Mononuclear cell (primary cell): ENCODE measurements around the gene KIF26B. TPM values are rescaled to one million over a fixed set of nuclear protein-coding genes. Genes with fewer than 3 reads are reported as not detected.
A peak's percentile ranks its signal among the peaks of the same experiment; 100 is the strongest.

Experiments
- H3K27me3 ChIP-seq: 2 replicates; pipeline ENCODE4 v1.6.0; 2011; ENCODE audit warnings: low read length, control low read depth; ENCODE audit not compliant: insufficient read depth
- H3K4me1 ChIP-seq: 2 replicates; pipeline ENCODE4 v1.5.1; 2011; ENCODE audit warnings: mild to moderate bottlenecking, low read length, control low read depth; ENCODE audit not compliant: insufficient read depth
- H3K4me3 ChIP-seq: 2 replicates; pipeline ENCODE4 v1.5.1; 2011; ENCODE audit warnings: mild to moderate bottlenecking, low read length, moderate library complexity
- H3K9me3 ChIP-seq: 2 replicates; pipeline ENCODE4 v1.5.1; 2011; ENCODE audit warnings: low read depth, mild to moderate bottlenecking, control low read depth, low read length
- total RNA-seq: library from RNA; depleted of rRNA; stranded (reverse); fragments of >200 nt; gene quantifications from one replicate; pipeline ENCODE4 v1.2.3, GENCODE V29; 2012

KIF26B gene
- total RNA-seq, 1 donor, result 0.31 TPM

- peaks cover 79% of the 10 kb centered on the region for H3K27me3 ChIP-seq
- H3K4me1 ChIP-seq, result peaks cover 43% of the 10 kb centered on the region
- peak overlapping the region; percentile 20 for H3K4me3 ChIP-seq
- H3K9me3 ChIP-seq, result no peaks in the 10 kb centered on the region
These were observed 995 bp upstream of the KIF26B start for GRCh38 chr1:245153552-245154428.

DNA sequence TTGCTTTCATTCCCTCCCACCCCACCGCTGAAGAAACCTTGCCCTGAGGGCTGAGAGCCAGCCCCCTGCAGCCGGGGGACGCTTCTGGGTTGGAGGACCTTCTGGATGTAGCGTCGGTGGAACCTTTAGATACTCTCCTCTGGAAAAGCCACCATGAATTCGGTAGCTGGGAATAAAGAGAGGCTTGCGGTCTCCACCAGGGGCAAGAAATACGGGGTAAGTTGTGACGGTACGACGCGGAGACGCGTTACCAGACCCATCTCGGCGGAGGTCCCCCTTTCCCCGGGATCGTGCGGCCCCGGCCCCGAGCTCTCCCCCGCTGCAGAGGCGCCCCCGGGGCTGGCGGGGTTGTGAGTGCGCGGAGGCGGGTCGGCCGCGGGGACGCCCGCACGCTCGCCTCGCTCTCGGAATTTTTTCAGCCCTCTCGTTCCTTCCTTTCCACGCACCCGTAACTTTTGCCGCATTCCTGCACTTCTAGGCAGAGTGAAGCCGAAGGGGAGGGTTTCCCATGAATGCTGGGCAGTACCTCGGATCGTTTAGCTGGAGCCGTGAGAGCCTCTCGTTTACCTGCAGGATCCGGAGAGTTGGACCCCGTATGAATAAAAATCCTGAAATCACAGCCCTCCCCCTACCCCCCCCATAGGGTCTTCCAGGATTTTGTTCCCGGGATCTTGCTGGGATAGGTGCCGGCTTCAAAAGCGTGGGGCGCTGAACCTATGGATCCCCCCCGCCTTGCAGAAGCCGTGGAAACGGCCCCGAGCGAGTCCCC lies 671 bp downstream of the KIF26B start:
- H3K9me3 ChIP-seq, result no peaks in the 10 kb centered on the region
- peaks cover 90% of the 10 kb centered on the region for H3K27me3 ChIP-seq
- peak overlapping the region; percentile 22 for H3K4me3 ChIP-seq
- H3K4me1 ChIP-seq, result peaks cover 43% of the 10 kb centered on the region

DNA sequence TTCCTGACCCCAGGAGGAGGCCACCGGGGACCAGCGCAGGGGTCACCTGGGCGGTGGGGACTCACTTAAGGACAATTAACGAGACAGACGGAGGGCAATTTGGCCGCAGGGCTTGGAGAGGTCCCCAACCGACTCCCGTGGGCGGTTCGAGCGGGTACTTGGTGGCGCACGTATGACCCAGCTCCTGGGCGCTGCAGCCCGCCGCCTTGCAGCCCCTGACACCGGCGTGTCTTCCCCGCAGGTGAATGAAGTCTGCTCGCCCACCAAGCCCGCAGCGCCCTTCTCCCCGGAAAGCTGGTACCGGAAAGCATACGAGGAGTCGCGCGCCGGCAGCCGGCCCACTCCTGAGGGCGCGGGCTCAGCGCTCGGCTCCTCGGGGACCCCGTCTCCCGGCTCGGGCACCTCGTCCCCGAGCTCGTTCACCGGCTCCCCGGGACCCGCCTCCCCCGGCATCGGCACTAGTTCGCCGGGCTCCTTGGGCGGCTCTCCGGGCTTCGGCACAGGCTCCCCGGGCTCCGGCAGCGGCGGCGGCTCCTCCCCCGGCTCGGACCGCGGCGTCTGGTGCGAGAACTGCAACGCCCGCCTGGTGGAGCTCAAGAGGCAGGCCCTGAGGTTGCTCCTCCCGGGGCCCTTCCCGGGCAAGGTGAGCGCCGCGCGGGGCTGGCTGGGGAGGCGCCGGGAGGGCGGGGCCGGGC lies 1.4 kb downstream of the KIF26B start:
- H3K4me3 ChIP-seq, result peak overlapping the region; percentile 22
- peaks cover 43% of the 10 kb centered on the region for H3K4me1 ChIP-seq
- H3K9me3 ChIP-seq, result no peaks in the 10 kb centered on the region
- H3K27me3 ChIP-seq, result peaks cover 82% of the 10 kb centered on the region

GRCh38 chr1:245156736-245157505 lies 2.1 kb downstream of the KIF26B start:
- Histone ChIP-seq H3K4me1 (peaks cover 43% of the 10 kb centered on the region), H3K9me3 (no peaks in the 10 kb centered on the region), H3K27me3 (peaks cover 75% of the 10 kb centered on the region), H3K4me3 (peak overlapping the region; percentile 22)

- Histone ChIP-seq H3K4me1 (peaks cover 34% of the 10 kb centered on the region), H3K9me3 (no peaks in the 10 kb centered on the region), H3K27me3 (peaks cover 56% of the 10 kb centered on the region), H3K4me3 (no peak overlapping the region)
These were observed 4.1 kb downstream of the KIF26B start for GRCh38 chr1:245158913-245159312.

DNA sequence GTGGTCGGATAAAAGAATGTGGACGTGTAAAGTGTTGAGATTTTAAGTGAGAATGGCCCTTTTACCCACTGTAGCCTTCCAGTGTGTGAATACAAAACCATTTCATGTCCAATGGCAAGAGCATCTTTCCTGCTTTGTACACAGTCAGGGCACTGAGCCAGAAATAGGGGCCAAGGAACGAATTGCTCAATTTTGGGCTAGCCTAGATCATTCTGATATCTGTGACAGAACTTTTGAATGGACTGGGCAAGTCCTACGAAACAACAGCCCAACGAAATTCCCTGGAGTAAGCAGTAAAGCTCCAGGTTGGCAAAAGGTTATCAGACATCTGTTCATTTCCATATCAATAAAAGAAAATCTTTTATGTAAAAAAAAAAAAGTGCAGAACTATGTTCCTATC lies 5.5 kb downstream of the KIF26B start:
- Histone ChIP-seq H3K27me3 (peaks cover 45% of the 10 kb centered on the region), H3K9me3 (no peaks in the 10 kb centered on the region), H3K4me3 (no peak overlapping the region), H3K4me1 (peaks cover 20% of the 10 kb centered on the region)

GRCh38 chr1:245160741-245161400 lies 6.1 kb downstream of the KIF26B start:
- no peak overlapping the region for H3K4me3 ChIP-seq
- H3K9me3 ChIP-seq, result no peaks in the 10 kb centered on the region
- H3K27me3 ChIP-seq, result peaks cover 43% of the 10 kb centered on the region
- H3K4me1 ChIP-seq, result peaks cover 14% of the 10 kb centered on the region

- Histone ChIP-seq H3K4me1 (peaks cover 12% of the 10 kb centered on the region), H3K4me3 (no peak overlapping the region), H3K27me3 (peaks cover 45% of the 10 kb centered on the region), H3K9me3 (no peaks in the 10 kb centered on the region)
These were observed 7.1 kb downstream of the KIF26B start for GRCh38 chr1:245161866-245162265.

DNA sequence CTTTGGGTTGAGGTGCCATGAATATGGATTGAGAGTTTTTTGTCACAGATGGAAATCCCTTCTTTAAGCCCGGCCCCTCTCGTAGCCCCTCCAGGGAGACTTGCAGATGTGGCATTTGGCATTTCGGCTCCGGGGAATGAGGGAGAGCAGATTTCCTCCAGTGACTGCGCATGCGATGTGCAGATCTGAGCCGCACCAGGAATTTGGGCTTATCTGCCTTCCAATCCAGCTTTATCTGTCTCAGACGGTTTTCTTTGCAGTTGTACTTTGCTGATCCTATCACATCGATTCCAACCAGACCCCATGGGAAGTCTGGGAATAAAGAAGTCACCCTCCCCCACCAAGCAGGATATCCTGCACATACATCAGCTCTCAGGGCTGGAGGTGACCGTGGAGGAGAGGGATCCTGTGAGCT lies 11.7 kb downstream of the KIF26B start:
- Histone ChIP-seq H3K9me3 (no peaks in the 10 kb centered on the region), H3K27me3 (peaks cover 11% of the 10 kb centered on the region), H3K4me3 (no peak overlapping the region)

GRCh38 chr1:245168086-245168485 lies 13.3 kb downstream of the KIF26B start:
- H3K4me3 ChIP-seq, result no peak overlapping the region
- H3K9me3 ChIP-seq, result no peaks in the 10 kb centered on the region
- peaks cover 11% of the 10 kb centered on the region for H3K27me3 ChIP-seq
- H3K4me1 ChIP-seq, result peaks cover 33% of the 10 kb centered on the region

More for the DNA sequence above, 11.7 kb downstream of the KIF26B start:
- H3K4me1 ChIP-seq, result peaks cover 33% of the 10 kb centered on the region

GRCh38 chr1:245168906-245169305 lies 14.1 kb downstream of the KIF26B start:
- H3K27me3 ChIP-seq, result peaks cover 11% of the 10 kb centered on the region
- no peaks in the 10 kb centered on the region for H3K9me3 ChIP-seq
- H3K4me3 ChIP-seq, result no peak overlapping the region
- peaks cover 33% of the 10 kb centered on the region for H3K4me1 ChIP-seq

DNA sequence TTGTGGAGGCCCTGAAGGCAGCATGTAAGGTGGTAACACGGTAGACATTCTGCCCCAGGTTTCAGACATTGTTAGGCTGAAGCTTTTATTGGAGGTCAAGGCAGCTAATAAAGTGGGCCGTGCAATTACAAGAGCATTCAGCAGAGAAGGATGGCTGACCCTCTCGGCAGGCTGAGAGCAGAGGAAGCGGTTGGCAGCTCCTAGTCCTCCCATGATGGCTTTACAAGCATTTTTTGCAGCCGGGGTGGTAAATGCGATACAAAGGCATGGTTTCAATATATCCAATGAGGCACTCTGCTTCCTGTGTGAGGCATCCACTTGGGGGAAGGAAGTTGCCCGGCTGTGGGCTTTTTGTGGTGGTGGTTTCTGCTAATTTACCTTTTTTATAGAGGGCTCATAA lies 14.6 kb downstream of the KIF26B start:
- H3K9me3 ChIP-seq, result no peaks in the 10 kb centered on the region
- no peak overlapping the region for H3K4me3 ChIP-seq
- H3K27me3 ChIP-seq, result peaks cover 11% of the 10 kb centered on the region
- peaks cover 33% of the 10 kb centered on the region for H3K4me1 ChIP-seq

DNA sequence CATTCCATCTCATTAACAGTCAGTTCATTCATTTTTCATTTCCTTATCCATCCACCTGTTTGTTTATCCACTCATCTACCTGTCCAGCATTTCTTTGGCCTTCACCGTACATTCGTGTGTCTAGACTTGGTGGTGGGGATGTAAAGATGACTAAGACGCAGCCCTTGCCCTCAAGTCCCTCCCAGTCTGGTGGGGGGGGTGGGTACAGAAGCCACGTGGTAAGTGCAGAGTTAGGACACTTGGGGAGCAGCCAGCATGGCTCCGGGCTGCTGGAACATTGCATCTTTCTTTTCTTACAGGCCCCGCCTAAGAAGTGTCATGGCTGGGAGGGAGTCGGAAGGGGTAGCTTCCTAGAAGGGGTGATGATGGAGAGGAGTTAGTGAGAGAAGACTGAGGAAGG lies 17.2 kb downstream of the KIF26B start:
- H3K9me3 ChIP-seq, result no peaks in the 10 kb centered on the region

GRCh38 chr1:245172829-245173228 lies 18.0 kb downstream of the KIF26B start:
- Histone ChIP-seq H3K9me3 (no peaks in the 10 kb centered on the region), H3K4me1 (peaks cover 18% of the 10 kb centered on the region), H3K27me3 (no peaks in the 10 kb centered on the region), H3K4me3 (no peak overlapping the region)

More for the DNA sequence above, 17.2 kb downstream of the KIF26B start:
- Histone ChIP-seq H3K4me1 (peaks cover 24% of the 10 kb centered on the region), H3K4me3 (no peak overlapping the region), H3K27me3 (no peaks in the 10 kb centered on the region)
